ENCODE measurements around the gene FOSB.

DNA sequence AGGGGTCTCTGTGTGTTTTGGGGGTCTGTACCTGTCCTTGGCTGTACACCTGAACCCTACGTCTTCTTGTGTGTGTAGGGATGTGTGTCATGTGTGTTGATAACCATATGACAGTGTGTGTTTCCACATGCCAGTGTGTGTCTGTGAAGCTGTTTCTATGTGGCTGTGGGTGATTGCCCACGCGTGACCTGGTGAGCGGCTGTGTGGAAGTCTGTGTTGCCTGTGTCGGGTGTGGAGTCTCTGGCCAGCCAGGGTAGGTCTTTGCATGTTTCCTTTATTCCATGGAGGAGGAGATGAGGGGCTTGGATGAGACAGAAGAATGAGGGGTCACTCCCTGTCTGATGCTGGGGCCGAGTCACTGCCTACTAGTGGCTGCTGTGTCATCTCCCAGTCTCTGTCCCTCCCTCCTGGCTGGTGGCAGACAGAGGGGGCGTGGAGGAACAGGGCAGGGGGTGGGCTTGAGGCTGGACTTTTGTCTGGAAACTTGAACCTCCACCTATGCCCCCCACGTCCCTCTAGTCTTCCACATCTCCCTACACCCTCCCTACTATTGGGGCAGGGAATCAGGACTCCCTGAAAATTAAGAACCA, 2.8 kb upstream of the FOSB start:
- TF ChIP-seq, protein P1, sequence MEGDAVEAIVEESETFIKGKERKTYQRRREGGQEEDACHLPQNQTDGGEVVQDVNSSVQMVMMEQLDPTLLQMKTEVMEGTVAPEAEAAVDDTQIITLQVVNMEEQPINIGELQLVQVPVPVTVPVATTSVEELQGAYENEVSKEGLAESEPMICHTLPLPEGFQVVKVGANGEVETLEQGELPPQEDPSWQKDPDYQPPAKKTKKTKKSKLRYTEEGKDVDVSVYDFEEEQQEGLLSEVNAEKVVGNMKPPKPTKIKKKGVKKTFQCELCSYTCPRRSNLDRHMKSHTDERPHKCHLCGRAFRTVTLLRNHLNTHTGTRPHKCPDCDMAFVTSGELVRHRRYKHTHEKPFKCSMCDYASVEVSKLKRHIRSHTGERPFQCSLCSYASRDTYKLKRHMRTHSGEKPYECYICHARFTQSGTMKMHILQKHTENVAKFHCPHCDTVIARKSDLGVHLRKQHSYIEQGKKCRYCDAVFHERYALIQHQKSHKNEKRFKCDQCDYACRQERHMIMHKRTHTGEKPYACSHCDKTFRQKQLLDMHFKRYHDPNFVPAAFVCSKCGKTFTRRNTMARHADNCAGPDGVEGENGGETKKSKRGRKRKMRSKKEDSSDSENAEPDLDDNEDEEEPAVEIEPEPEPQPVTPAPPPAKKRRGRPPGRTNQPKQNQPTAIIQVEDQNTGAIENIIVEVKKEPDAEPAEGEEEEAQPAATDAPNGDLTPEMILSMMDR (IDR thresholded peaks at IDR 0.05) = no peak
- TF ChIP-seq POLR2AphosphoS5 (IDR thresholded peaks at IDR 0.05) = no peak

Data from prostate gland (tissue), 2 donors.